Measurements from ENCODE around the gene MARCO.

MARCO gene

GRCh38 chr2:118909191-118909590 lies 32.8 kb upstream of the MARCO start:
- Histone ChIP-seq H2BK15ac (ENCODE audit: low read length) (no peak overlapping the region), H2BK12ac (ENCODE audit: low read length) (no peak overlapping the region), H3K18ac (ENCODE audit: low read length) (no peak overlapping the region), H3K27me3 (ENCODE audit: control insufficient read depth in 3 of 3, insufficient read depth in 3 of 3, low read depth in 1 of 3, low read length in 3 of 3) (no peaks in the 10 kb centered on the region), H3K4ac (ENCODE audit: low read length) (no peak overlapping the region), H3K9me3 (replicated peaks in 1 of 2; ENCODE audit: control insufficient read depth in 2 of 2, insufficient read depth in 1 of 2, low read depth in 1 of 2, low read length in 2 of 2) (no peaks in the 10 kb centered on the region), H3K4me3 (ENCODE audit: low read length in 2 of 2) (no peak overlapping the region), H2AK5ac (ENCODE audit: low read depth, low read length) (no peak overlapping the region), H3K14ac (ENCODE audit: low read length) (no peak overlapping the region), H3K79me1 (ENCODE audit: low read depth, low read length) (no peaks in the 10 kb centered on the region), H3K4me1 (ENCODE audit: control insufficient read depth in 2 of 2, insufficient read depth in 1 of 2, low read depth in 1 of 2, low read length in 2 of 2) (no peaks in the 10 kb centered on the region), H3K23ac (ENCODE audit: low read depth, low read length, poor library complexity) (no peak overlapping the region), H2BK5ac (ENCODE audit: low read length) (no peak overlapping the region), H3K27ac (replicated peaks; ENCODE audit: low read length) (no peak overlapping the region), H2AFZ (ENCODE audit: low read length) (no peak overlapping the region), H3K4me2 (ENCODE audit: insufficient read depth, low read length, poor library complexity, severe bottlenecking) (no peak overlapping the region), H4K91ac (ENCODE audit: low read depth, low read length, poor library complexity) (no peak overlapping the region), H4K8ac (ENCODE audit: low read depth, low read length) (no peak overlapping the region), H3K36me3 (replicated peaks in 1 of 2; ENCODE audit: control insufficient read depth in 2 of 2, insufficient read depth in 2 of 2, low read length in 2 of 2) (no peaks in the 10 kb centered on the region), H3K9ac (ENCODE audit: low read depth, low read length, poor library complexity) (no peak overlapping the region), H2BK120ac (ENCODE audit: low read depth, low read length) (no peak overlapping the region)
- WGBS, 2 donors (ENCODE audit: extremely low coverage in 2 of 2, insufficient read length in 2 of 2, insufficient replicate concordance in 1 of 2): no CpG with 5 or more reads among the region's 4 CpGs
- DNase-seq (ENCODE audit: low spot score): no peak

- H3K23ac ChIP-seq (ENCODE audit: low read depth, low read length, poor library complexity): no peak overlapping the region
- no peak overlapping the region for H4K8ac ChIP-seq (ENCODE audit: low read depth, low read length)
- H2BK15ac ChIP-seq (ENCODE audit: low read length): no peak overlapping the region
- WGBS, 2 donors (ENCODE audit: extremely low coverage in 2 of 2, insufficient read length in 2 of 2, insufficient replicate concordance in 1 of 2): no CpG with 5 or more reads among the region's 5 CpGs
- no peak overlapping the region for H4K91ac ChIP-seq (ENCODE audit: low read depth, low read length, poor library complexity)
- H2BK5ac ChIP-seq (ENCODE audit: low read length): no peak overlapping the region
- no peak overlapping the region for H2BK12ac ChIP-seq (ENCODE audit: low read length)
- no peaks in the 10 kb centered on the region for H3K4me1 ChIP-seq (ENCODE audit: control insufficient read depth in 2 of 2, insufficient read depth in 1 of 2, low read depth in 1 of 2, low read length in 2 of 2)
- no peak for DNase-seq (ENCODE audit: low spot score)
- no peak overlapping the region for H3K27ac ChIP-seq (replicated peaks; ENCODE audit: low read length)
- no peaks in the 10 kb centered on the region for H3K36me3 ChIP-seq (replicated peaks in 1 of 2; ENCODE audit: control insufficient read depth in 2 of 2, insufficient read depth in 2 of 2, low read length in 2 of 2)
- no peak overlapping the region for H3K9ac ChIP-seq (ENCODE audit: low read depth, low read length, poor library complexity)
- H3K79me1 ChIP-seq (ENCODE audit: low read depth, low read length): no peaks in the 10 kb centered on the region
- H3K4me3 ChIP-seq (ENCODE audit: low read length in 2 of 2): no peak overlapping the region
- H3K4ac ChIP-seq (ENCODE audit: low read length): no peak overlapping the region
- no peaks in the 10 kb centered on the region for H3K27me3 ChIP-seq (ENCODE audit: control insufficient read depth in 3 of 3, insufficient read depth in 3 of 3, low read depth in 1 of 3, low read length in 3 of 3)
- H3K18ac ChIP-seq (ENCODE audit: low read length): no peak overlapping the region
- no peak overlapping the region for H2BK120ac ChIP-seq (ENCODE audit: low read depth, low read length)
- no peak overlapping the region for H3K4me2 ChIP-seq (ENCODE audit: insufficient read depth, low read length, poor library complexity, severe bottlenecking)
- no peak overlapping the region for H2AFZ ChIP-seq (ENCODE audit: low read length)
- H3K14ac ChIP-seq (ENCODE audit: low read length): no peak overlapping the region
- H3K9me3 ChIP-seq (replicated peaks in 1 of 2; ENCODE audit: control insufficient read depth in 2 of 2, insufficient read depth in 1 of 2, low read depth in 1 of 2, low read length in 2 of 2): no peaks in the 10 kb centered on the region
- H2AK5ac ChIP-seq (ENCODE audit: low read depth, low read length): no peak overlapping the region
These were observed 30.7 kb upstream of the MARCO start for GRCh38 chr2:118911166-118911856.

DNA sequence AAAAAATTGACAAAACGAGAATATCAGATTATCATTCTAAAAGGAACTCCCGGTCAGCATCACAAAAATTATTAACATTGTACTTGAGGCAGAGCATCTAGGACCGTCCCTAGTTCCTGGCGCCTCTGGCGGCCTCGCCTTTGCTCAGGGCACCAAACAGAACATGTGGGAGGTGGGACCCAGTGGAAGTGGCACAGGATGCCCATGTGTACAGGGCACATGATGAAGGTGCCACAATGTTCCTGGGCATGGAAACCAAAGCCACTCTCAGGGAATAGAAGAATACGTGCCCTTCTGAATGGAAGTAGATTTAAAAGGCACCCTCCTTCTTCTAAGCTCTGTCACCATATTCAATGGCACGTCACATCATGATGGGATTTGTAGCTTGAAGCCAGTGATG lies 30.1 kb upstream of the MARCO start:
- Histone ChIP-seq H3K36me3 (replicated peaks in 1 of 2; ENCODE audit: control insufficient read depth in 2 of 2, insufficient read depth in 2 of 2, low read length in 2 of 2) (no peaks in the 10 kb centered on the region), H3K14ac (ENCODE audit: low read length) (no peak overlapping the region), H2BK5ac (ENCODE audit: low read length) (no peak overlapping the region), H2BK120ac (ENCODE audit: low read depth, low read length) (no peak overlapping the region), H3K79me1 (ENCODE audit: low read depth, low read length) (no peaks in the 10 kb centered on the region), H2AFZ (ENCODE audit: low read length) (no peak overlapping the region), H3K23ac (ENCODE audit: low read depth, low read length, poor library complexity) (no peak overlapping the region), H3K4me1 (ENCODE audit: control insufficient read depth in 2 of 2, insufficient read depth in 1 of 2, low read depth in 1 of 2, low read length in 2 of 2) (no peaks in the 10 kb centered on the region), H3K27ac (replicated peaks; ENCODE audit: low read length) (no peak overlapping the region), H4K8ac (ENCODE audit: low read depth, low read length) (no peak overlapping the region), H3K4ac (ENCODE audit: low read length) (no peak overlapping the region), H3K9me3 (replicated peaks in 1 of 2; ENCODE audit: control insufficient read depth in 2 of 2, insufficient read depth in 1 of 2, low read depth in 1 of 2, low read length in 2 of 2) (no peaks in the 10 kb centered on the region), H3K4me2 (ENCODE audit: insufficient read depth, low read length, poor library complexity, severe bottlenecking) (no peak overlapping the region), H3K18ac (ENCODE audit: low read length) (no peak overlapping the region), H3K9ac (ENCODE audit: low read depth, low read length, poor library complexity) (peak overlapping the region; percentile 34), H2BK15ac (ENCODE audit: low read length) (no peak overlapping the region), H2BK12ac (ENCODE audit: low read length) (no peak overlapping the region), H3K27me3 (ENCODE audit: control insufficient read depth in 3 of 3, insufficient read depth in 3 of 3, low read depth in 1 of 3, low read length in 3 of 3) (no peaks in the 10 kb centered on the region), H4K91ac (ENCODE audit: low read depth, low read length, poor library complexity) (no peak overlapping the region), H2AK5ac (ENCODE audit: low read depth, low read length) (no peak overlapping the region), H3K4me3 (ENCODE audit: low read length in 2 of 2) (no peak overlapping the region)
- no peak for DNase-seq (ENCODE audit: low spot score)
- WGBS, 2 donors (ENCODE audit: extremely low coverage in 2 of 2, insufficient read length in 2 of 2, insufficient replicate concordance in 1 of 2): no CpG with 5 or more reads among the region's 8 CpGs

DNA sequence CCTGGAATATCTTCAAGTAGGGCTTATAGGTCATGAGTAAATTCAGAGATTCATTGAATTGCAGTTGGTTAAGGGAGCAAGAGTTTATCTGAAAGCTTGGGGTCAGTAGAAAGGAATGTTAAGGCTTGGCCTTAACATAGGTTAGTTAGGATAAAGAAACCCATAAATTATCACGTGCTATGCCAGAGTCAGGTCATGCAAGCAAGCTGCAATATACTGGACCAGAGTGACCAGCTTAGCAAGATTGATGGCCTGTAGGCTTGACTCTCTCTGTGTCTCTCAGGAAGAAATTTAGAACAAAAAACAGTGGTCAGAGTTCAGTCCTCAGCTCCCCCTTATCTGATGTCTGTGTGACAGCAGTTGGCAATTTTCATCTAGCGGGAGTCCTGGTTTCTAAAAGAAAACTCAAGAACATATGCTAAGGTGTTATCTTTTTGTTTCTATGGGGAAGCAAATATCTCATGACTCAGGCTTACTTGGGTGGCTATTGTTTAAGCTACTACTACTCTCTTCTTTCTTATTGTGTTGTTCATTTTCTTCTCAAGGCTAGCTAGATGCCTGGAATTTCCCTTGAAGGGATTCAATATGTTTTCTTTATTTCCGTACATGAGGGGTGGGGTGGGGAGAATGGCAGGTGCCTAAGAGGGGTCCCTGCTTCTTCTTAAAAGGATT lies 28.7 kb upstream of the MARCO start:
- Histone ChIP-seq H3K18ac (ENCODE audit: low read length) (no peak overlapping the region), H2BK120ac (ENCODE audit: low read depth, low read length) (no peak overlapping the region), H2BK15ac (ENCODE audit: low read length) (no peak overlapping the region), H3K9me3 (replicated peaks in 1 of 2; ENCODE audit: control insufficient read depth in 2 of 2, insufficient read depth in 1 of 2, low read depth in 1 of 2, low read length in 2 of 2) (no peaks in the 10 kb centered on the region), H3K79me1 (ENCODE audit: low read depth, low read length) (no peaks in the 10 kb centered on the region), H2BK5ac (ENCODE audit: low read length) (no peak overlapping the region), H2AFZ (ENCODE audit: low read length) (no peak overlapping the region), H3K4ac (ENCODE audit: low read length) (no peak overlapping the region), H3K4me1 (ENCODE audit: control insufficient read depth in 2 of 2, insufficient read depth in 1 of 2, low read depth in 1 of 2, low read length in 2 of 2) (no peaks in the 10 kb centered on the region), H4K8ac (ENCODE audit: low read depth, low read length) (no peak overlapping the region), H3K4me2 (ENCODE audit: insufficient read depth, low read length, poor library complexity, severe bottlenecking) (no peak overlapping the region), H3K36me3 (replicated peaks in 1 of 2; ENCODE audit: control insufficient read depth in 2 of 2, insufficient read depth in 2 of 2, low read length in 2 of 2) (no peaks in the 10 kb centered on the region), H3K14ac (ENCODE audit: low read length) (no peak overlapping the region), H3K9ac (ENCODE audit: low read depth, low read length, poor library complexity) (no peak overlapping the region), H3K4me3 (ENCODE audit: low read length in 2 of 2) (no peak overlapping the region), H3K27me3 (ENCODE audit: control insufficient read depth in 3 of 3, insufficient read depth in 3 of 3, low read depth in 1 of 3, low read length in 3 of 3) (no peaks in the 10 kb centered on the region), H3K23ac (ENCODE audit: low read depth, low read length, poor library complexity) (no peak overlapping the region), H2AK5ac (ENCODE audit: low read depth, low read length) (no peak overlapping the region), H4K91ac (ENCODE audit: low read depth, low read length, poor library complexity) (no peak overlapping the region), H3K27ac (replicated peaks; ENCODE audit: low read length) (no peak overlapping the region), H2BK12ac (ENCODE audit: low read length) (no peak overlapping the region)
- DNase-seq (ENCODE audit: low spot score): no peak
- no CpG with 5 or more reads among the region's 3 CpGs for WGBS, 2 donors (ENCODE audit: extremely low coverage in 2 of 2, insufficient read length in 2 of 2, insufficient replicate concordance in 1 of 2)

Data from neuronal stem cell (in vitro differentiated cells).